Measurements from ENCODE around the gene ARL14. TPM values are rescaled to one million over a fixed set of nuclear protein-coding genes. Genes with fewer than 3 reads are reported as not detected.

Gene ARL14
- total RNA-seq, 1 experiment from 2014 or later, result 17.6 TPM

GRCh38 chr3:160660902-160661301, 16.1 kb upstream of the ARL14 start:
- POLR2A ChIA-PET (ENCODE audit: unreplicated experiment), result interaction anchor here (0.5 kb wide), 1 partner anchor 26 kb away, joined by 3 read pairs; no protein-coding TSS in a partner anchor
- Histone ChIP-seq H3K4me1 (replicated peaks; ENCODE audit: insufficient read depth) (peaks cover 9% of the 10 kb centered on the region), H3K4me3 (no peak overlapping the region), H3K79me2 (ENCODE audit: low read depth) (no peaks in the 10 kb centered on the region), H3F3A (ENCODE audit: insufficient read depth, low read depth) (peaks cover 3% of the 10 kb centered on the region; the same call in 1 of the 2 replicates), H3K9me2 (ENCODE audit: insufficient read depth) (no peaks in the 10 kb centered on the region), H2AFZ (no peak overlapping the region), H3K36me3 (ENCODE audit: low read depth) (no peaks in the 10 kb centered on the region), H3K4me2 (no peak overlapping the region), H3K9me3 (ENCODE audit: insufficient read depth, low read depth) (no peaks in the 10 kb centered on the region), H3K27ac (no peak overlapping the region), H3K27me3 (ENCODE audit: insufficient read depth, low read depth) (no peaks in the 10 kb centered on the region), H4K20me1 (ENCODE audit: insufficient read depth) (no peaks in the 10 kb centered on the region)
- TF ChIP-seq EZH2 (IDR thresholded peaks at IDR 0.05; ENCODE audit: low read depth) (no peak), CTCF (conservative IDR thresholded peaks at IDR 0.05) (no peak)
- CTCF ChIA-PET, result no interaction called here
- intact Hi-C loops (cut with micrococcal nuclease; ENCODE audit: unreplicated experiment), result no loop called here
- BruUV-seq (replicated peaks), result no TSS peak
- no peak for DNase-seq

GRCh38 chr3:160661660-160662059, 15.3 kb upstream of the ARL14 start:
- DNase-seq, result no peak
- no peaks in the 10 kb centered on the region for H3K79me2 ChIP-seq (ENCODE audit: low read depth)
- BruUV-seq (replicated peaks), result no TSS peak
- H3K9me3 ChIP-seq (ENCODE audit: insufficient read depth, low read depth), result no peaks in the 10 kb centered on the region
- H3F3A ChIP-seq (ENCODE audit: insufficient read depth, low read depth), result peaks cover 10% of the 10 kb centered on the region; the same call in 1 of the 2 replicates
- no peak overlapping the region for H3K4me3 ChIP-seq
- H3K27ac ChIP-seq, result no peak overlapping the region
- CTCF ChIA-PET, result no interaction called here
- TF ChIP-seq CTCF (conservative IDR thresholded peaks at IDR 0.05) (no peak), EZH2 (IDR thresholded peaks at IDR 0.05; ENCODE audit: low read depth) (no peak)
- H3K4me2 ChIP-seq, result no peak overlapping the region
- intact Hi-C loops (cut with micrococcal nuclease; ENCODE audit: unreplicated experiment), result no loop called here
- H3K9me2 ChIP-seq (ENCODE audit: insufficient read depth), result no peaks in the 10 kb centered on the region
- H4K20me1 ChIP-seq (ENCODE audit: insufficient read depth), result no peaks in the 10 kb centered on the region
- POLR2A ChIA-PET (ENCODE audit: unreplicated experiment), result no interaction called here
- H3K4me1 ChIP-seq (replicated peaks; ENCODE audit: insufficient read depth), result peaks cover 17% of the 10 kb centered on the region
- no peaks in the 10 kb centered on the region for H3K27me3 ChIP-seq (ENCODE audit: insufficient read depth, low read depth)
- no peak overlapping the region for H2AFZ ChIP-seq
- H3K36me3 ChIP-seq (ENCODE audit: low read depth), result no peaks in the 10 kb centered on the region

GRCh38 chr3:160665231-160665630, 11.7 kb upstream of the ARL14 start:
- peak overlapping the region; percentile 72; the same call in 1 of the 2 replicates for H2AFZ ChIP-seq
- no peaks in the 10 kb centered on the region for H3K9me2 ChIP-seq (ENCODE audit: insufficient read depth)
- H3K27me3 ChIP-seq (ENCODE audit: insufficient read depth, low read depth), result no peaks in the 10 kb centered on the region
- no TSS peak for BruUV-seq (replicated peaks)
- H3K79me2 ChIP-seq (ENCODE audit: low read depth), result no peaks in the 10 kb centered on the region
- intact Hi-C loops (cut with micrococcal nuclease; ENCODE audit: unreplicated experiment), result no loop called here
- no peak for DNase-seq
- peak overlapping the region; percentile 67 for H3K27ac ChIP-seq
- H3F3A ChIP-seq (ENCODE audit: insufficient read depth, low read depth), result peaks cover 30% of the 10 kb centered on the region; the same call in 1 of the 2 replicates
- TF ChIP-seq EZH2 (IDR thresholded peaks at IDR 0.05; ENCODE audit: low read depth), result no peak
- TF ChIP-seq CTCF (conservative IDR thresholded peaks at IDR 0.05), result no peak
- H3K4me2 ChIP-seq, result peak overlapping the region; percentile 37; the same call in 1 of the 2 replicates
- H3K9me3 ChIP-seq (ENCODE audit: insufficient read depth, low read depth), result 0 out of 2 replicates have a peak, but pooled peaks cover 5% of the 10 kb centered on the region
- H3K4me3 ChIP-seq, result no peak overlapping the region
- H4K20me1 ChIP-seq (ENCODE audit: insufficient read depth), result no peaks in the 10 kb centered on the region
- ChIA-PET POLR2A (ENCODE audit: unreplicated experiment) (no interaction called here), CTCF (no interaction called here)
- no peaks in the 10 kb centered on the region for H3K36me3 ChIP-seq (ENCODE audit: low read depth)
- H3K4me1 ChIP-seq (replicated peaks; ENCODE audit: insufficient read depth), result peaks cover 38% of the 10 kb centered on the region

All from PC-9 (cell line).